K562 (cell line): Measurements from ENCODE around the gene MT1X. TPM values are rescaled to one million over a fixed set of nuclear protein-coding genes. Genes with fewer than 3 reads are reported as not detected.
"Not testable (repeated sequence)": the region's sequence is repeated elsewhere in the genome, so short reads cannot be mapped to it uniquely, and the experiment has no call there.

Experiments
- ATAC-seq: fragments of 200-7000 bp; cut with Tn5 transposase; 3 replicates; pipeline ENCODE4 v1.9.1; 2020; ENCODE audit warnings: moderate library complexity
- BruUV-seq: library from RNA; stranded (reverse); fragments of 400-500 nt; replicated peaks from 2 replicates; lab custom pipeline; 2021; lab: Mats Ljungman, UMichigan
- CTCF ChIA-PET: fragments of 300-600 bp; formaldehyde crosslinking; extraction: SDS; loops from one replicate; lab custom pipeline; 2021; ENCODE audit warnings: low intra/inter-chr PET ratio; lab: Yijun Ruan, JAX
- POLR2A ChIA-PET: fragments of 300-600, 350-650 bp; sonication (Branson Sonifier 250); formaldehyde crosslinking; extraction: SDS; loops from one replicate; lab custom pipeline; 2021; ENCODE audit warnings: antibody characterized with exemption, inconsistent platforms; lab: Yijun Ruan, JAX
- DNase-seq, 4 experiments: peaks; one replicate each; pipeline versions ENCODE4 v3.0.0 to v3.0.0-alpha.2; 2011 to 2018; ENCODE audit warnings: low spot score in 3 of 4, mixed read lengths in 3 of 4; ENCODE audit errors: extremely low read depth in 1 of 4
- FAIRE-seq: peaks from 2 replicates; lab custom pipeline; 2011; peaks lifted over from hg19 to GRCh38; lab: Jason Lieb, UNC
- H2AFZ ChIP-seq: 2 replicates; pipeline ENCODE4 v1.6.0; 2011; ENCODE audit warnings: low read depth, low read length, control low read depth, inconsistent platforms
- H3K27ac ChIP-seq: fragments of 200-600 bp; 3 replicates; pipeline ENCODE4 v1.8.0; 2011; ENCODE audit warnings: low read depth, mild to moderate bottlenecking, control low read depth, inconsistent platforms, low read length, moderate library complexity, mixed read lengths; ENCODE audit errors: extremely low read depth
- H3K27me3 ChIP-seq, 2 experiments: fragments of 300-600 bp in 1 of 2; 2 replicates in 1 of 2; 3 replicates in 1 of 2; pipeline versions ENCODE4 v1.6.0 to v1.8.0; 2011; ENCODE audit warnings: inconsistent platforms in 2 of 2, low read length in 2 of 2, mild to moderate bottlenecking in 1 of 2, mixed read lengths in 1 of 2, moderate library complexity in 1 of 2; ENCODE audit not compliant: control insufficient read depth in 2 of 2, insufficient read depth in 2 of 2
- H3K36me3 ChIP-seq: fragments of 300-600 bp; 3 replicates; pipeline ENCODE4 v1.8.0; 2011; ENCODE audit warnings: mild to moderate bottlenecking, low read length, inconsistent platforms; ENCODE audit not compliant: control insufficient read depth, insufficient read depth
- H3K4me1 ChIP-seq, 2 experiments: fragments of 200-600 bp in 1 of 2; replicated peaks in 1 of 2; 2 replicates in 1 of 2; 3 replicates in 1 of 2; pipeline versions ENCODE4 v1.5.1 to v1.8.0; 2011; ENCODE audit warnings: inconsistent platforms in 2 of 2, low read length in 2 of 2, mild to moderate bottlenecking in 1 of 2, mixed read lengths in 1 of 2, moderate library complexity in 1 of 2; ENCODE audit not compliant: control insufficient read depth in 2 of 2, insufficient read depth in 2 of 2
- H3K4me2 ChIP-seq: 2 replicates; pipeline ENCODE4 v1.6.1; 2011; ENCODE audit warnings: low read length, control low read depth, inconsistent platforms, mixed read lengths; ENCODE audit not compliant: insufficient read depth
- H3K4me3 ChIP-seq: fragments of 200-600 bp; sonication (generic), shearing (Covaris generic); 2 replicates; pipeline ENCODE4 v1.5.1; 2016; ENCODE audit warnings: control low read depth, inconsistent platforms
- H3K79me2 ChIP-seq: fragments of 200-600 bp; 3 replicates; pipeline ENCODE4 v1.8.0; 2011; ENCODE audit warnings: low read length, inconsistent platforms; ENCODE audit not compliant: control insufficient read depth, insufficient read depth
- H3K9ac ChIP-seq, 2 experiments: 2 replicates each; pipeline versions ENCODE4 v1.6.0 to v1.6.1; 2011; ENCODE audit warnings: low read depth in 2 of 2, low read length in 2 of 2, control low read depth in 1 of 2, inconsistent platforms in 1 of 2, mild to moderate bottlenecking in 1 of 2, mixed read lengths in 1 of 2; ENCODE audit not compliant: insufficient read depth in 1 of 2
- H3K9me1 ChIP-seq: one replicate; pipeline ENCODE4 v1.6.0; 2011; ENCODE audit warnings: inconsistent platforms, mild to moderate bottlenecking, low read length, moderate library complexity; ENCODE audit not compliant: control insufficient read depth, insufficient read depth
- H3K9me3 ChIP-seq: replicated peaks from 2 replicates; pipeline ENCODE4 v1.5.1; 2011; ENCODE audit warnings: low read depth, low read length, inconsistent platforms; ENCODE audit not compliant: control insufficient read depth, insufficient read depth
- H4K20me1 ChIP-seq: replicated peaks from 2 replicates; pipeline ENCODE4 v1.6.1; 2011; ENCODE audit warnings: low read length, inconsistent platforms, mixed read lengths; ENCODE audit not compliant: control insufficient read depth, insufficient read depth
- ESRRA ChIP-seq: fragments of 450-650 bp; IDR thresholded peaks from 2 replicates; pipeline ENCODE4 v1.6.1; 2014; ENCODE audit warnings: low read depth, mild to moderate bottlenecking, moderate library complexity, borderline replicate concordance
- ETV1 ChIP-seq: fragments of 450-650 bp; conservative IDR thresholded peaks from 2 replicates; pipeline ENCODE4 v1.6.1; 2016; ENCODE audit warnings: missing genetic modification characterization, control low read depth, low read depth, missing compliant biosample characterization
- FIP1L1 ChIP-seq: fragments of 200-400 bp; formaldehyde crosslinking; IDR thresholded peaks from 2 replicates; pipeline ENCODE4 v1.6.1; 2018; ENCODE audit warnings: mild to moderate bottlenecking, low read depth, low read length; ENCODE audit not compliant: poor library complexity, severe bottlenecking
- FOXP1 ChIP-seq: sonication (generic); formaldehyde crosslinking; IDR thresholded peaks from 2 replicates; pipeline ENCODE4 v1.8.0; 2022; ENCODE audit warnings: mild to moderate bottlenecking, missing genetic modification reagents
- GTF2E2 ChIP-seq: fragments of 200-800 bp; sonication (Bioruptor generic); IDR thresholded peaks from 2 replicates; pipeline ENCODE4 v1.6.1; 2016; ENCODE audit warnings: missing genetic modification characterization, missing compliant biosample characterization
- SMARCB1 ChIP-seq: IDR thresholded peaks from 2 replicates; pipeline ENCODE4 v1.6.1; 2011; ENCODE audit warnings: improper control_type of control experiment, low read depth; ENCODE audit not compliant: insufficient read length
- SPI1 ChIP-seq: IDR thresholded peaks from 2 replicates; pipeline ENCODE4 v1.6.1; 2011; ENCODE audit warnings: low read depth, low read length, control low read depth, borderline replicate concordance
- STAT5A ChIP-seq: IDR thresholded peaks from 2 replicates; pipeline ENCODE4 v1.6.1; 2012; ENCODE audit warnings: low read length, inconsistent platforms, borderline replicate concordance
- WGBS: fragments of 100-300 bp; shearing (Covaris generic); methylation state at CpG from one replicate; pipeline ENCODE4 v1.1.6; 2016; ENCODE audit warnings: low coverage, mixed read lengths; ENCODE audit not compliant: insufficient coverage; ENCODE audit errors: missing lambda C conversion rate; 5-methylcytosine and 5-hydroxymethylcytosine counted together
- in situ Hi-C: fragments of 300-500 bp; cut with MboI; formaldehyde crosslinking; loops from 4 replicates; pipeline ENCODE4 v1.15.0; 2018; ENCODE audit warnings: inconsistent platforms, mixed read lengths
- intact Hi-C: fragments of 100-400 bp; cut with micrococcal nuclease; formaldehyde crosslinking; loops from 2 replicates; pipeline ENCODE4 v1.14.2; 2022
- polyA plus RNA-seq, 8 experiments: library from polyadenylated mRNA; depleted of rRNA in 4 of 8; stranded (reverse) in 5 of 8; unstranded in 3 of 8; fragments of >200 nt; fragmentation: Nextera tagmentation in 2 of 8; fragmentation: Illumina TruSeq in 1 of 8; extraction: Ambion mirVana in 2 of 8; extraction: Trizol in 1 of 8; gene quantifications; 2 replicates each; pipeline versions ENCODE4 v1.2.1 to v1.2.3, GENCODE V29; 2011 to 2014; ENCODE audit warnings: inconsistent platforms in 1 of 8, missing spikeins in 1 of 8
- total RNA-seq, 7 experiments: library from RNA; depleted of rRNA in 6 of 7; stranded (reverse); fragments of >200 nt in 6 of 7; fragmentation: Illumina TruSeq in 2 of 7; extraction: Trizol in 2 of 7; gene quantifications; 2 replicates each; pipeline versions ENCODE4 v1.2.1 to v1.2.3, GENCODE V29; 2011 to 2021; ENCODE audit warnings: low replicate concordance in 1 of 7

MT1X gene
- total and polyA plus RNA-seq, 9 of the 15 experiments (the other 6 are each of a cell fraction or from before 2014, with no cell fraction given) = 4.9 to 22.8 (median 8.7) TPM

- TF ChIP-seq STAT5A = no peak
- TF ChIP-seq, all 486 proteins: peak for 0
These were observed 19.6 kb upstream of the MT1X start (continued) for GRCh38 chr16:56662357-56663354.

- 0% methylated on average over 1 of the region's 1 CpG for WGBS
- in situ Hi-C loops = no loop called here
- H3K27me3 ChIP-seq = peaks cover 42 to 69% of the 10 kb centered on the region in 2 experiments
- DNase-seq = no peak
- BruUV-seq = no TSS peak
- ChIA-PET CTCF (no interaction called here), POLR2A (no interaction called here)
- H2AFZ ChIP-seq = no peak overlapping the region
- no peak overlapping the region for H3K4me2 ChIP-seq
- H4K20me1 ChIP-seq = peaks cover 16% of the 10 kb centered on the region; the same call in 1 of the 2 replicates
- H3K9ac ChIP-seq = no peak overlapping the region
- H3K4me3 ChIP-seq = no peak overlapping the region
- ATAC-seq = no peak
- no peaks in the 10 kb centered on the region for H3K79me2 ChIP-seq
- H3K9me3 ChIP-seq = no peaks in the 10 kb centered on the region
- no peak overlapping the region for H3K27ac ChIP-seq
- H3K9me1 ChIP-seq = no peaks in the 10 kb centered on the region
- intact Hi-C loops = no loop called here
- H3K4me1 ChIP-seq = peaks cover 0 to 9% of the 10 kb centered on the region in 2 experiments; a peak in 1 of 5 replicates
- no peak for TF ChIP-seq SPI1
- TF ChIP-seq FOXP1 = no peak
- TF ChIP-seq SMARCB1 = no peak
- TF ChIP-seq GTF2E2 (tag) = no peak
- TF ChIP-seq ESRRA = 0 out of 2 replicates have a peak, but pooled peaks have one; percentile 39
- no peak for TF ChIP-seq FIP1L1
- TF ChIP-seq ETV1 = no peak
- H3K36me3 ChIP-seq = no peaks in the 10 kb centered on the region
- FAIRE-seq = no peak
These were observed 17.8 kb upstream of the MT1X start for GRCh38 chr16:56664506-56664905.

- H3K36me3 ChIP-seq, BruUV-seq, intact Hi-C loops, H3K4me2 ChIP-seq, H3K79me2 ChIP-seq, POLR2A ChIA-PET, CTCF ChIA-PET, H2AFZ ChIP-seq, DNase-seq, ATAC-seq, in situ Hi-C loops, H3K27ac ChIP-seq, H3K4me3 ChIP-seq, H3K9ac ChIP-seq, H3K9me1 ChIP-seq, H3K9me3 ChIP-seq: not testable (repeated sequence)
- WGBS = 0% methylated on average over 8 of the region's 8 CpGs
- peaks cover 13% of the 10 kb centered on the region; the same call in 1 of the 2 replicates for H4K20me1 ChIP-seq
- H3K27me3 ChIP-seq = peaks cover 46 to 74% of the 10 kb centered on the region in 2 experiments
- H3K4me1 ChIP-seq = peaks cover 0 to 11% of the 10 kb centered on the region in 2 experiments; a peak in 1 of 5 replicates
- peak; percentile 32 for FAIRE-seq
These were observed 16.7 kb upstream of the MT1X start for GRCh38 chr16:56665286-56666261.
